ENCODE results near the gene AMH. TPM values are rescaled to one million over a fixed set of nuclear protein-coding genes. Genes with fewer than 3 reads are reported as not detected.

Gene AMH
- total and polyA plus RNA-seq, 2 of the 13 experiments (the other 11 are each of a cell fraction or from before 2014, with no cell fraction given) = 0.03 to 0.18 TPM

- TF ChIP-seq ARID5B (CRISPR knock-in tag; IDR thresholded peaks at IDR 0.05) = peak; percentile 48; the same call in 1 of the 2 replicates
- TF ChIP-seq NONO (IDR thresholded peaks at IDR 0.05) = no peak
- peak; percentile 72 for TF ChIP-seq NONO (CRISPR knock-in tag; conservative IDR thresholded peaks at IDR 0.05)
- TF ChIP-seq FOSL1 (CRISPR knock-in tag; IDR thresholded peaks at IDR 0.05; ENCODE audit: borderline replicate concordance) = peak; percentile 40; the same call in 1 of the 2 replicates
- TF ChIP-seq ZNF276 (CRISPR knock-in tag; IDR thresholded peaks at IDR 0.05; ENCODE audit: low read depth) = 0 out of 2 replicates have a peak, but pooled peaks have one; percentile 65
- TF ChIP-seq ZNF614 (CRISPR knock-in tag; IDR thresholded peaks at IDR 0.05; ENCODE audit: borderline replicate concordance) = no peak
- TF ChIP-seq ZFP36 (IDR thresholded peaks at IDR 0.05; ENCODE audit: borderline replicate concordance, low read depth, low read length, partially characterized antibody) = no peak
- TF ChIP-seq KAT7 (CRISPR knock-in tag; IDR thresholded peaks at IDR 0.05; ENCODE audit: borderline replicate concordance) = no peak
- TF ChIP-seq GPBP1L1 (CRISPR knock-in tag; IDR thresholded peaks at IDR 0.05) = no peak
- 0 out of 2 replicates have a peak, but pooled peaks have one; percentile 33 for TF ChIP-seq NFIC (IDR thresholded peaks at IDR 0.05; ENCODE audit: low read length)
- TF ChIP-seq ZBTB42 (CRISPR knock-in tag; IDR thresholded peaks at IDR 0.05) = no peak
- TF ChIP-seq ZBTB10 (CRISPR knock-in tag; IDR thresholded peaks at IDR 0.05; ENCODE audit: borderline replicate concordance) = peak; percentile 86
- TF ChIP-seq THAP7 (CRISPR knock-in tag; IDR thresholded peaks at IDR 0.05) = peak; percentile 89; the same call in 1 of the 2 replicates
- TF ChIP-seq KDM5B (CRISPR knock-in tag; IDR thresholded peaks at IDR 0.05; ENCODE audit: borderline replicate concordance) = peak; percentile 82
- peak; percentile 11; the same call in 1 of the 2 replicates for TF ChIP-seq NR2F6 (IDR thresholded peaks at IDR 0.05)
- TF ChIP-seq NR2F6 (CRISPR knock-in tag; IDR thresholded peaks at IDR 0.05) = peak; percentile 45
Measured at GRCh38 chr19:2212861-2213711, 36.0 kb upstream of the AMH start (continued).

Measured in HepG2 (cell line).